ENCODE results near the gene RPS6KA6.

Gene RPS6KA6

GRCh38 chrX:84046403-84046984, 141.5 kb downstream of the RPS6KA6 start:
- DNase-seq (ENCODE audit: low read depth), result peak; percentile 33
- peak; percentile 70 for TF ChIP-seq CTCF (conservative IDR thresholded peaks at IDR 0.05; ENCODE audit: low read length)
- H3K4me3 ChIP-seq (ENCODE audit: low read length), result no peak overlapping the region

DNA sequence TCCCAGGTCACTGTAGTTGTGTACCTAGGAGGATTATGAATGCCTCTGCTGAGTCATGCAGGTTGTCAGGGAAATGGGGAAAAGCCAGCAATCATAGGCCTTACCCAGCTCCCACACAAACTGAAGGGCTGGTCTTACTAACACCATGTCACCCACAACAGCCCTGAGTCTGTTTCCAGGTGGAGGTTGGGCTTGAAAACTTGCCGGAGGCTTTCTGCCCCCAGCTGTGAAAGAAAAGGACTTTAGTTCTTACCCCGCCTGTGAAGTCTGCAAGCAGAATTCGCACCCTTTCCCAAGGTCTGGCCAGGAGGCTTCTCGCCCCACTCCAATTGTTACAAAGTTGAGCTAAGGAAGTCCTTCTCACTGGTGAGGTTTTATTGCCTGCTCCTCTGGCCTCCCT, 143.9 kb downstream of the RPS6KA6 start:
- DNase-seq (ENCODE audit: low read depth), result no peak
- H3K4me3 ChIP-seq (ENCODE audit: low read length), result no peak overlapping the region
- no peak for TF ChIP-seq CTCF (conservative IDR thresholded peaks at IDR 0.05; ENCODE audit: low read length)

All from AG10803 (cell line).